Osteocyte (in vitro differentiated cells): Measurements from ENCODE around the gene AP3D1. TPM values are rescaled to one million over a fixed set of nuclear protein-coding genes. Genes with fewer than 3 reads are reported as not detected.
A peak's percentile ranks its signal among the peaks of the same experiment; 100 is the strongest.

Experiments used
- DNase-seq: peaks from one replicate; pipeline ENCODE4 v3.0.0; 2021; ENCODE audit warnings: mixed read lengths; ENCODE audit not compliant: unreplicated experiment; ENCODE audit errors: extremely low spot score
- H3K27ac Mint-ChIP-seq: one replicate; pipeline ENCODE4 v1.8.0; 2021; ENCODE audit warnings: mild to moderate bottlenecking, mixed read lengths; ENCODE audit not compliant: unreplicated experiment
- H3K27me3 Mint-ChIP-seq: one replicate; pipeline ENCODE4 v1.8.0; 2021; ENCODE audit warnings: mixed read lengths; ENCODE audit not compliant: unreplicated experiment
- H3K36me3 Mint-ChIP-seq: one replicate; pipeline ENCODE4 v1.8.0; 2021; ENCODE audit warnings: mixed read lengths; ENCODE audit not compliant: unreplicated experiment
- H3K4me1 Mint-ChIP-seq: one replicate; pipeline ENCODE4 v1.8.0; 2021; ENCODE audit warnings: mixed read lengths; ENCODE audit not compliant: unreplicated experiment
- H3K4me3 Mint-ChIP-seq: one replicate; pipeline ENCODE4 v1.8.0; 2021; ENCODE audit warnings: mild to moderate bottlenecking, moderate library complexity, mixed read lengths; ENCODE audit not compliant: unreplicated experiment
- H3K9me3 Mint-ChIP-seq: one replicate; pipeline ENCODE4 v1.8.0; 2021; ENCODE audit warnings: mixed read lengths; ENCODE audit not compliant: unreplicated experiment
- CTCF ChIP-seq: fragments of 200-600 bp; sonication (generic); IDR thresholded peaks from 2 replicates; pipeline ENCODE4 v1.5.0; 2021; ENCODE audit warnings: antibody characterized with exemption, mild to moderate bottlenecking, moderate library complexity
- total RNA-seq: library from RNA; stranded (reverse); gene quantifications from 2 replicates; pipeline ENCODE4 v1.2.1, GENCODE V29; 2021

Gene AP3D1
- total RNA-seq, 1 donor from 2014 or later: 139 TPM

- Mint-ChIP-seq H3K4me1 (peaks cover 46% of the 10 kb centered on the region), H3K9me3 (no peaks in the 10 kb centered on the region), H3K36me3 (no peaks in the 10 kb centered on the region), H3K27me3 (no peaks in the 10 kb centered on the region), H3K27ac (peak overlapping the region; percentile 91), H3K4me3 (peak overlapping the region; percentile 50)
- TF ChIP-seq CTCF: no peak
- DNase-seq: no peak
Observed at GRCh38 chr19:2055931-2056836, 95.2 kb downstream of the AP3D1 start.

GRCh38 chr19:2054763-2055162, 96.6 kb downstream of the AP3D1 start:
- Mint-ChIP-seq H3K4me3 (no peak overlapping the region), H3K27me3 (no peaks in the 10 kb centered on the region), H3K4me1 (peaks cover 38% of the 10 kb centered on the region), H3K36me3 (no peaks in the 10 kb centered on the region), H3K9me3 (no peaks in the 10 kb centered on the region), H3K27ac (peak overlapping the region; percentile 86)
- no peak for DNase-seq
- TF ChIP-seq CTCF: no peak

GRCh38 chr19:2053601-2054389, 97.6 kb downstream of the AP3D1 start:
- no peak for DNase-seq
- H3K27ac Mint-ChIP-seq: no peak overlapping the region
- H3K4me3 Mint-ChIP-seq: no peak overlapping the region

GRCh38 chr19:2051773-2052704, 99.3 kb downstream of the AP3D1 start:
- DNase-seq: no peak
- Mint-ChIP-seq H3K4me3 (peak overlapping the region; percentile 62), H3K27me3 (no peaks in the 10 kb centered on the region)

More at GRCh38 chr19:2053601-2054389, 97.6 kb downstream of the AP3D1 start:
- TF ChIP-seq CTCF: no peak
- no peaks in the 10 kb centered on the region for H3K36me3 Mint-ChIP-seq
- no peaks in the 10 kb centered on the region for H3K9me3 Mint-ChIP-seq
- no peaks in the 10 kb centered on the region for H3K27me3 Mint-ChIP-seq
- peaks cover 39% of the 10 kb centered on the region for H3K4me1 Mint-ChIP-seq

More at GRCh38 chr19:2051773-2052704, 99.3 kb downstream of the AP3D1 start:
- no peaks in the 10 kb centered on the region for H3K9me3 Mint-ChIP-seq
- peaks cover 3% of the 10 kb centered on the region for H3K36me3 Mint-ChIP-seq
- H3K4me1 Mint-ChIP-seq: peaks cover 45% of the 10 kb centered on the region
- TF ChIP-seq CTCF: no peak
- peak overlapping the region; percentile 50 for H3K27ac Mint-ChIP-seq
